ENCODE data around the gene BPIFA2.

BPIFA2 gene

GRCh38 chr20:33130568-33131061, 37.3 kb upstream of the BPIFA2 start:
- Histone ChIP-seq H3K4me1 (peaks cover 0 to 12% (median 8%) of the 10 kb centered on the region in 10 experiments; a peak in 12 of 20 replicates), H3K36me3 (no peaks in the 10 kb centered on the region), H3K4me2 (no peak overlapping the region), H3K27me3 (no peaks in the 10 kb centered on the region), H3K9me3 (replicated peaks in 1 of 11) (no peaks in the 10 kb centered on the region), H3K9ac (no peak overlapping the region), H3K27ac (no peak overlapping the region), H4K20me1 (no peaks in the 10 kb centered on the region; a peak in 1 of 22 replicates), H3K4me3 (no peak overlapping the region)
- TF ChIP-seq Cebpa-rat (IDR thresholded peaks at IDR 0.05) = no peak

GRCh38 chr20:33131949-33132473, 35.9 kb upstream of the BPIFA2 start:
- H3K27me3 ChIP-seq = no peaks in the 10 kb centered on the region
- peaks cover 0 to 12% (median 8%) of the 10 kb centered on the region in 10 experiments; a peak in 12 of 20 replicates for H3K4me1 ChIP-seq
- no peaks in the 10 kb centered on the region for H3K36me3 ChIP-seq
- no peak overlapping the region for H3K4me3 ChIP-seq
- H4K20me1 ChIP-seq = no peaks in the 10 kb centered on the region; a peak in 1 of 22 replicates
- H3K4me2 ChIP-seq = no peak overlapping the region
- no peak overlapping the region for H3K27ac ChIP-seq
- H3K9me3 ChIP-seq (replicated peaks in 1 of 11) = peaks cover 0 to 2% (median 0%) of the 10 kb centered on the region in 11 experiments; a peak in 3 of 22 replicates
- no peak for TF ChIP-seq Cebpa-rat (IDR thresholded peaks at IDR 0.05)
- H3K9ac ChIP-seq = no peak overlapping the region

- peaks cover 0 to 12% (median 8%) of the 10 kb centered on the region in 10 experiments; a peak in 12 of 20 replicates for H3K4me1 ChIP-seq
- no peak overlapping the region for H3K9ac ChIP-seq
- no peak overlapping the region for H3K27ac ChIP-seq
- TF ChIP-seq Cebpa-rat (IDR thresholded peaks at IDR 0.05) = no peak
- no peaks in the 10 kb centered on the region for H3K36me3 ChIP-seq
- H3K4me2 ChIP-seq = peak overlapping the region in 9 of 11 experiments; percentile 3 to 35 (median 33); a peak in 12 of 22 replicates
- H3K4me3 ChIP-seq = no peak overlapping the region
- H3K27me3 ChIP-seq = no peaks in the 10 kb centered on the region
- no peaks in the 10 kb centered on the region; a peak in 1 of 22 replicates for H4K20me1 ChIP-seq
- H3K9me3 ChIP-seq (replicated peaks in 1 of 11) = peaks cover 0 to 9% (median 2%) of the 10 kb centered on the region in 11 experiments; a peak in 6 of 22 replicates
Observed at GRCh38 chr20:33132513-33133372, 35.2 kb upstream of the BPIFA2 start.

- Histone ChIP-seq H3K4me2 (peak overlapping the region in 9 of 11 experiments; percentile 3 to 35 (median 33); a peak in 7 of 22 replicates), H4K20me1 (no peaks in the 10 kb centered on the region; a peak in 1 of 22 replicates), H3K27ac (no peak overlapping the region), H3K27me3 (no peaks in the 10 kb centered on the region), H3K4me3 (no peak overlapping the region), H3K9me3 (replicated peaks in 1 of 11) (peaks cover 5 to 16% (median 9%) of the 10 kb centered on the region in 11 experiments; a peak in 21 of 22 replicates), H3K4me1 (peaks cover 0 to 12% (median 8%) of the 10 kb centered on the region in 10 experiments; a peak in 12 of 20 replicates), H3K36me3 (no peaks in the 10 kb centered on the region), H3K9ac (no peak overlapping the region)
- no peak for TF ChIP-seq Cebpa-rat (IDR thresholded peaks at IDR 0.05)
Observed at GRCh38 chr20:33133373-33133941, 34.5 kb upstream of the BPIFA2 start.

DNA sequence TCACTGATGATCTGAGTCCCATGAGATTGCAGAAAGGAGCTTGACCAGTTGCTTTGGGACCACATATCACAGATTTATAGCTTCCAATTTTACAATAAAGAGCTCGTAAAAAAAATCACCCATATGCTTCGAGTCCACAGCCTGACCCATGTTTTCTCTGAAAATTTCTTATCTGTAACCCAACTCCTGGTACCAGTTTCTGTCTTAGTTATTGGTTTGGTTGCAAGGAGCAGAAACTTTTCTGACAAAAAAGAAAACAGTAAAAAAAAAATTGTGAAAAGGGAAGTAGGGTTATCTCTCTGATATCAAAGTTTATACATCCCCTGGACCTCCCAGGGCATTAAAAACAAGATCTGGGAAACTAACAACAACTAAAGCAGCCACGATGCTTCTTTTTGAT, 30.8 kb upstream of the BPIFA2 start:
- Histone ChIP-seq H3K27me3 (no peaks in the 10 kb centered on the region), H3K4me1 (peaks cover 0 to 11% (median 8%) of the 10 kb centered on the region in 10 experiments; a peak in 12 of 20 replicates), H3K4me2 (no peak overlapping the region), H4K20me1 (no peaks in the 10 kb centered on the region), H3K9ac (no peak overlapping the region), H3K4me3 (no peak overlapping the region), H3K27ac (no peak overlapping the region), H3K36me3 (no peaks in the 10 kb centered on the region), H3K9me3 (replicated peaks in 1 of 11) (peaks cover 16 to 36% (median 24%) of the 10 kb centered on the region in 11 experiments)
- no peak for TF ChIP-seq Cebpa-rat (IDR thresholded peaks at IDR 0.05)

DNA sequence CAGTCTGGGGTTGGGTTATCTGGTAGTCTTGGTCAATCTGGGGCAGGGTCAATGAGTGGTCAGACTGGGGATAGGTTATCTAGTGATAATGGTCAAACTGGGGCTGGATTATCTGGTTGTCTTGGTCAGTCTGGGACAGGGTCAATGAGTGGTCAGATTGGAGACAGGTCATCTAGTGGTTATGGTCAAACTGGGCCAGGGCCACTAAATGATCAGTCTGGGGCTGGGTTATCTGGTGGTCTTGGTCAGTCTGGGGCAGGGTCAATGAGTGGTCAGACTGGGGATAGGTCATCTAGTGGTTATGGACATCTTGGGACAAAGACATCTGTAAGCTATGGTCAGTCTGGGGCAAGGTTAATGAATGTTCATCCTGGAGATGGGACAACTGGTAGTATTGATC, 28.5 kb upstream of the BPIFA2 start:
- Histone ChIP-seq H3K27ac (no peak overlapping the region), H3K9me3 (replicated peaks in 1 of 11) (peaks cover 17 to 48% (median 30%) of the 10 kb centered on the region in 11 experiments), H3K4me2 (no peak overlapping the region), H3K4me3 (no peak overlapping the region), H3K9ac (no peak overlapping the region), H3K4me1 (no peaks in the 10 kb centered on the region), H3K27me3 (no peaks in the 10 kb centered on the region), H3K36me3 (no peaks in the 10 kb centered on the region), H4K20me1 (no peaks in the 10 kb centered on the region)
- TF ChIP-seq Cebpa-rat (IDR thresholded peaks at IDR 0.05) = no peak

GRCh38 chr20:33145521-33145920, 22.4 kb upstream of the BPIFA2 start:
- no peak overlapping the region for H3K27ac ChIP-seq
- H3K36me3 ChIP-seq = no peaks in the 10 kb centered on the region
- peaks cover 0 to 13% (median 4%) of the 10 kb centered on the region in 11 experiments; a peak in 9 of 22 replicates for H3K9me3 ChIP-seq (replicated peaks in 1 of 11)
- H3K9ac ChIP-seq = no peak overlapping the region
- no peaks in the 10 kb centered on the region for H3K4me1 ChIP-seq
- H3K27me3 ChIP-seq = no peaks in the 10 kb centered on the region
- H3K4me3 ChIP-seq = no peak overlapping the region
- TF ChIP-seq Cebpa-rat (IDR thresholded peaks at IDR 0.05) = no peak
- H4K20me1 ChIP-seq = no peaks in the 10 kb centered on the region
- H3K4me2 ChIP-seq = no peak overlapping the region

DNA sequence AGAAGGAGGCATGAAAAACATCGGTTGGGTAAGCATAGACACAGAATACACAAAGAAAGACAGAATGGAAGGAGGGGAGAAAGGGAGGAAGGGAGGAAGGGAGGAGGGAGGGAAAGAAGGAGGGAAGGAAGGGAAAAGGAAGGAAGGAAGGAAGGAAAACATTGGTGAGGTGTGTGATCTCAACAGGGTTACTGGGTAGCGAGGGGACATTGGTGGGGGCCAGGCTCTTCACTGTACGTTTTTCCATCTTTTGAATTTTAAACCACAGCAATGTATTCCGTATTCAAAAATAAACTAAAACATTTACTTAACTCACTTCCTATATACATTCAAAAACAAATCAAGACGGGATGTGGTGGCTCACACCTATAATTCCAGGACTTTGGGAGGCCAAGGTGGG, 20.7 kb upstream of the BPIFA2 start:
- TF ChIP-seq Cebpa-rat (IDR thresholded peaks at IDR 0.05) = no peak
- H4K20me1 ChIP-seq = no peaks in the 10 kb centered on the region
- H3K4me2 ChIP-seq = no peak overlapping the region
- H3K9ac ChIP-seq = no peak overlapping the region
- no peaks in the 10 kb centered on the region for H3K36me3 ChIP-seq
- H3K9me3 ChIP-seq (replicated peaks in 1 of 11) = peaks cover 0 to 12% (median 4%) of the 10 kb centered on the region in 11 experiments; a peak in 9 of 22 replicates
- H3K27ac ChIP-seq = no peak overlapping the region
- no peaks in the 10 kb centered on the region for H3K27me3 ChIP-seq
- H3K4me3 ChIP-seq = no peak overlapping the region
- H3K4me1 ChIP-seq = no peaks in the 10 kb centered on the region

DNA sequence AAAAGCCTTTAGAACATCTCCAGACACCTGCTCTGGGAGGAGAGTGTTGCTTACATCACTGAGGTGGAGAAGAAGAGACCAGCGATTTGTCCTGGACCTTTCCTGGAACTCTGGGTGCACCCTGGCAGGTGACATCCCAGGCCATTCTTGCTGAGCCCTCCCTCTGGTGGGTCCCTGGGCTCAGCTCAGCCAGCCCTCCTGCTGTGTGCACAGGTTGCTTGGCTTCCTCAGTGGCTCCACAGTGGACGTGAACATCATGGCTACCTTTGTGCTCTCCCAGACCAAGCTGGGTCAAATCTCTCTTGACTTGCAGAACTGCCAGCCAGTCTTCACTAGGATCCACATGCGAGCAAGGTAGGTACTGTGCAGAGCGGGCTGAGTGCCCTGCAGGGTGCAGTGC, 19.9 kb upstream of the BPIFA2 start:
- Histone ChIP-seq H3K9ac (no peak overlapping the region), H3K27ac (no peak overlapping the region), H3K4me1 (no peaks in the 10 kb centered on the region), H3K36me3 (no peaks in the 10 kb centered on the region), H4K20me1 (no peaks in the 10 kb centered on the region), H3K9me3 (replicated peaks in 1 of 11) (peaks cover 0 to 7% (median 1%) of the 10 kb centered on the region in 11 experiments; a peak in 9 of 22 replicates), H3K27me3 (no peaks in the 10 kb centered on the region), H3K4me2 (no peak overlapping the region), H3K4me3 (no peak overlapping the region)
- no peak for TF ChIP-seq Cebpa-rat (IDR thresholded peaks at IDR 0.05)

Data from BLaER1 treated with 17β-estradiol and CSF1 and Interleukin-3, amounts not matched to agents 10 nM and 100 nM (cell line).